ENCODE results near the gene FAM3B.

Gene FAM3B

DNA sequence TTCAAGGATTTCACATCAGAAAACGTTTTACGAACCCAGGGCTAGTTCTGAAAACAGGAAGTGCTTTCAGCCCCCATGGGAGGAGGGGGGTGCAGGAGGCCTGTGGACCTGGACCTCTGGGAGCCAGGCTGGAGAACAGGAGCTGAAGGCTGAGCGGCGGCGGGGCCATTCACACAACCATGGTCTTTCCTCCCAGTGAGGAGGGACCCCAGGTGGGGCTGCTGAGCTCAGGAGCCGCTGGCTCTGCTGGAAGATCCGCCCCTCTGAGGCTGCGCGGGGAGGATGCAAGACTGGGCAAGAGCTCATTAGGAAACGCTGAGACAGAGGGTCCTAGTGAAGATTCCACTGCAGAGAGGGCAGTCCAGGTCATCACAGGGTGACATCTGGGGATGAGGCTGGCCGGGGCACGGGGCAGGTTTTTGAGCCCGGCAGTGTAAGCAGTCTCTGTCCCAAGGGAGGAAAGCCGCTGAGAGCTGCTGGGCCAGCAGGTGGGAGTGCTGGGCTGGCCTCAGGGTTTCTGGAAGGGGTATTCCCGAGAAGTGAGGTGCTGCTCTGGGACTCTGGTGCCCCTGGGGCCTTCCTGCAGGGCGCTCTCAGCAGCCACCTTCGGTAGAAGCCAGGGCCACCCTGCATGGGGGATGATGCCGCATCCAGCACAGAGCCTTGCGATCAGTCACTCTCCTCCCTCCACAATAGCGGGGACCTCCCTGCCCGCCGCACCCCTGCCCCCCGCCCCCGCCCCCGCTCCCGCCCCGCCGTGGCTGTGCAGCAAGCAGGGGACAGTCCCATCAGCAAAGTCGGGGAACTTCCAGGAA is 52.7 kb downstream of the FAM3B start:
- no peak for DNase-seq (ENCODE audit: low spot score)

DNA sequence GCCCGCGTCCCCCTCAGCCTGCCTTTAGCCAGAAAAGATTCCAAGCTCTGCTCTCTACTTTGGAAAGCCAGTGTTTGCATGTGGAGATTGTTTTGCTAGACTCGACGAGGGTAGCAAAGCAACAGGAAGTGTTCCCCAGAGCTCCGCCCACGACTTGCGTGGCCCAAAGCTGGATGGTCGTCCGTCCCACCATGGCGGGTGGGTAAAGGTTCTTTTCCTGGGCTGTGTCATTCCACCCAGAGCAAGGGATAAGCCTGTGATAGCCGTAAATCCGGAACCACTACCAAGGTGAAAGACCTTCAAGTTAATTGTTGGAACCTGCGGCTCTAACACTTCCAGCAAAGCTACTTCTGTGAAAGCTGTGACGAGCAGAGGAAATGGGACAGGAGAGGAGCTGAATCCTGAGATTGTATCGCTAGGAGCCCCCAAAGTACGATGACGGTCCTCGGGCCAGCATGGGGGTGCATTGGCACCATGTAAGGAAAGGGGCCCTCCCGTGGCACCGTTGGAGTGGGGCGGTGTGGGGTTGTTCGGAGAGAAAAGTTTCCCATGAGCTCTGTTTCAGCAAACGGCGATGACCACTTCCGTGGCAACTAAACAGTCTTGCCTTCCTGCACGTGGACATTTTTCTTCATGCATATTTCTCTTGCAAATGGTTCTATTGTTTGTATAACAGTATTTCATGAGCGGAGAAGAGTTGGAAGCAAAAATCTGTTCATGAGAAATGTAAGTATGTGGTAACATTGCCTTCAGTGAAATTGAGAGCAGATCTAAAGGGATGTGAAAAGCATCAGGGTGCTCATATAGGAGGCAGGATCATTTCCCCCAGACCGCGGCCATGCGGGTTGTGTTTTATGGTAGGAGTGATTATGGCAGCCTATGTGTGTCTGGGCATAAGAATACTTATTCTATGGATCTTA is 53.6 kb downstream of the FAM3B start:
- no peak for DNase-seq (ENCODE audit: low spot score)

DNA sequence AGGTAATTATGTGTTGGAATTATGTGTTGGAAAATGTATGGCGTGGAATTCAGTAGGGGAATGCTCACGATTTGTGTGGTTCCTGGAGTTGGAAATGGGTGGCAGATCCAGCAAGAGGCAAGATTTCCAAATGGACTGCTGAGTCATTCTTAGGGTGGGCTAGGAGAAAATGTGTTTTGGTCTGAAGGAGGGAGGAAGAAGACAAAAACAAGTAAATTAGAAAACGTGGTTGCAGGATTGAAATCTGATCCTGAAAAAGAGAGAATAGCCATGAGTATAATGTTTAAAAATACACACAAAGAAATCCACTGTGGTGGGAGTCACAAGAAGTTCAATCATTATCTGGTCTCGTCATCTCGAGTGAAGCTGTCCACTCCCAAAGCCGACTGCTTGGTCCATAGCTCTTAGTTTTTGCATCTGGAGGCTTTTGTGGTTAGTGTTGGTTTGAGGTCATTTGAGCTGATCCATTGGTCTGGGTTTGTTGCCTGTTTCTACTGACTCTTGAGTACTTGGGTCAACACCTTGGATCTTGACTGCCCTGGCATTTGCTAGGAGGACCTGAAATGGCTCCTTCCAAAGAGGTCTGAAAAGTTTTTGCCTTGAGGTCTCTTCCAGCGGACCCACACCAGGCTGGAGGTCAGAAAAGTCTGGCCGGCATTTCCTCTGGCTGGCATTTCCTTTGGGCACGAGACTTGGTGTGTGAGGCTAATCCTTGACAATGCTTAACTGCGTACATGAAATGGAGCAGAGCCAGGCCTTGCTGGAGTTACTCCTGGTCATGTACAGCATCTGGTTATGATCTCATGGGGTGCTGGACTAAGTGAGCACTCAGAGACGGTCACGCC is 54.5 kb downstream of the FAM3B start:
- DNase-seq (ENCODE audit: low spot score): no peak

GRCh38 chr21:41371685-41372030 is 55.1 kb downstream of the FAM3B start:
- no peak for DNase-seq (ENCODE audit: low spot score)

DNA sequence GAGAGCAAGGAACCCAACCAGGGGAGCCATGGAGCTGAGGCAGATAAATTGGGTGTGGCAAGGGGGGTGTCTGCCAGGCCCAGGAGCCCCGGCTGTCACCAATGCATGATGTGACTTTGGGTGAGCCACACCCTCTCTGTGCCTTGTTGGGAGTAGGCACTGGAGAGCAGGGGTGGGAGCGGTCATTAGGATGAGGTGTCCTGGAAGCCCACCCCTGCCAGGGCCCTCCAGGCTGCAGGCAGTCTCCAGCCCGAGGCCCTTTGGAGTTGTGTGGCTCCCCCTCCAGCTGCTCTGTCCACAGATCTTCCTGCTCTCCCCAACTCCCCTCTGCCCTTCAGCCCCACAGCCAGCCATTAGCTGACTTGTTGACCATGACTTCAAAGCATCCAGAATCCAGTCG is 56.7 kb downstream of the FAM3B start:
- no peak for DNase-seq (ENCODE audit: low spot score)

- DNase-seq (ENCODE audit: low spot score): no peak
These were observed 57.2 kb downstream of the FAM3B start for GRCh38 chr21:41373763-41374162.

DNA sequence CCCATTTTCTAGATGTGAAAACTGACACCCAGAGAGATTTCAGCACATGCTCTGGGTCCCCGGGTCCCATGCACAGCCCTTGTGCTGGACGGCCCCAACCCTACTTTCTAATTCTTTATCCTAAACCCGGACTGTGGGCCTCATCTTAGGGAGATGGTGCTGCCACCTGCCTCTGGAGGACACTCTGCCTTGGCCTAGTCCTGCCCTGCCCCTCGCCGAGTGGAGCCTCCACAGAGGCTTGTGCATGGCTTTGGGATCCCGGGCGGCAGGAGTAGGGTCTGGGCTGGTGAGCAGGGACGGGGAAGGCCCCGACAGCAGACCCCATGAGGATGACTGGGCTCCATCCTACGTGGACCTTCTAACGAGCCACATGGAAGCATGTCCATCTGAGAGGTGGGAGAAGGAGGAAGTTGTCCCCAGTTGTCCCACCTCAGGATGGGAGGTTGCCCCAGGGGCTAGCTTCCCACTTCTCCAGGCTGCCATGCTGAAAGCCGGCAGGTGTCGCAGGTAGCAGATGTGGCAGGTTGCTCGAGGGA is 57.6 kb downstream of the FAM3B start:
- DNase-seq (ENCODE audit: low spot score): no peak

GRCh38 chr21:41374867-41375533 is 58.4 kb downstream of the FAM3B start:
- DNase-seq (ENCODE audit: low spot score): no peak

GRCh38 chr21:41375875-41376274 is 59.3 kb downstream of the FAM3B start:
- DNase-seq (ENCODE audit: low spot score): no peak

DNA sequence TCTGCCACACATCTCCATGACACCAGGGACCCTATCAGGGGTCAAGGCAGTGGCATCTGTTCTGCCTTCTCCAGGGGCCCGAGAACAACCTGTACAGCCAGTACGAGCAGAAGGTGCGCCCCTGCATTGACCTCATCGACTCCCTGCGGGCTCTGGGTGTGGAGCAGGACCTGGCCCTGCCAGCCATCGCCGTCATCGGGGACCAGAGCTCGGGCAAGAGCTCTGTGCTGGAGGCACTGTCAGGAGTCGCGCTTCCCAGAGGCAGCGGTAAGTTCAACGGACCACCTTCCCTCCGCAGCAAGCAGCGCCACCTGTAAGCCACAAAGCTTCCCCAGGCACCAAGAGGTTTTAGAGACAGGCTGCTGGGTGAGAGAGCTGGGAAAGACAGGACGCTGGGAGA is 61.1 kb downstream of the FAM3B start:
- DNase-seq (ENCODE audit: low spot score): no peak

DNA sequence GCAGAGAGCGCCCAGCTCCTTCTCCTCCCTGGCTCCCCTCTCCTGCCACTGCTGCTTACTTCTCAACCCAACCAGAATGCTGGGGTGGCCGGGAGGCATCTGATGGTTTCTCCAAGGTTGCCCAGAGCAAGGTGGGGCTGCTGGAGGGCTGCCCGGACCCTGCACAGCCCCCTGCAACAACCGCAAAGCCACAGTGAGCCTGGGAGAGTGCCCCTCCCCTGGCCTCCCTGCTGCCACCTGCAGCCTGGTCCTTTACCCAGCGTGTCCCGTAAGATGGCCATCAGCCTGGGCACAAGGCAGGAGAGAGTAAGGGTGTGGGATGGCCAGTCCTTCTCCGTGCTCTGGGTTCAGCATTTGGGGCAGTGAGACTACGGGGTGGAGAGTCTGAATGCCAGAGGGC is 62.2 kb downstream of the FAM3B start:
- DNase-seq (ENCODE audit: low spot score): no peak

DNA sequence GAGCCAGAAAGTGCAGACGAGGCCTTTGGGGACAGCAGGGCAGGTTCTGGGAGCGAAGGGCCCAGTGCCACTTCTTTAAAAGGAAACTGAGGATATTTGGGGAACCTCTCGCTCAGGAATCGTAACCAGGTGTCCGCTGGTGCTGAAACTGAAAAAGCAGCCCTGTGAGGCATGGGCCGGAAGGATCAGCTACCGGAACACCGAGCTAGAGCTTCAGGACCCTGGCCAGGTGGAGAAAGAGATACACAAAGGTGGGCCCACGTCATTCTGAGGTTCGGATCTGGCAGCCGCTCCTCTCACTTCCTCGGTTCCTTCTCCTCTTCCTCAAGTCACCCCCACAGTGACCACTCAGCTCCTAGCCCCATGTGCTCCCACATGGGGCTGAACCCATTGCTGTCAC is 63.3 kb downstream of the FAM3B start:
- no peak for DNase-seq (ENCODE audit: low spot score)

DNA sequence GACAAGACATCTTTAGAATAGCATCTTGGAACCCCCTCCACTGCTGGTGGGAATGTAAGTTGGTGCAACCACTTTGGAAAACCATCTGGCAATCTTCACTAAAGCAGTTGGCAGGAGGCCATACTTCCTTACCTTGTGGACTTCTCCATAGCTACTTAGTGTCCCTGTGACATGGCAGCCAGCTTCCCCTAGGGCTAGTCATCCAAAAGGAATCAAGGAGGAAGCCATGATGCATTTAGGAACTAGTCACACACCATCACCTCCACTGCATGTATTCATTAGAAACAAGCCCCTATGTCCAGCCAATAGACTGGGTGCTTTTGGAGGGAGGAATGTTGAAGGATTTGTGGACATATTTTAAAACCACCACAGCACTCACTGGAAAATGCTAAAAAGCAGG is 65.1 kb downstream of the FAM3B start:
- no peak for DNase-seq (ENCODE audit: low spot score)

- no peak for DNase-seq (ENCODE audit: low spot score)
These were observed 70.6 kb downstream of the FAM3B start for GRCh38 chr21:41387042-41387819.

DNA sequence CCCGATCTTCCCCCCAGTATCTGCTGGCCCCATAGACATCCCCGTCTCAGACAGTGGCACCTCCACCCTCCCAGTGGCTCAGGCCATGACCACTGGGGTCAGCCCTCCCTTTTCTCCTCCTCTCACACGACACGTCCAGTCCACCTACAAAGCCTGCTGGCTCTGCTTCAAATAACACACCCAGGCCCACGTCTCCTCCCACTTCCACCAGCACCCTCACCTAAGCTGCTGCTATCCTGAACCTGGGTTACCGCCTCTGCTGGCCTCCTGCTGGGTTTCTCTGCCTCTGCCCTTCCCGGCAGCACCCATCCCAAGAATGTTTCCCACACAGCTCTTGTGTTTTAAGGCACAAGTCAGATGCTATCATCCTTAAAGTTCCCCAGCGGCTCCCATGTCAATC is 71.2 kb downstream of the FAM3B start:
- DNase-seq (ENCODE audit: low spot score): no peak

- DNase-seq (ENCODE audit: low spot score): no peak
These were observed 71.7 kb downstream of the FAM3B start for GRCh38 chr21:41388259-41388658.

DNA sequence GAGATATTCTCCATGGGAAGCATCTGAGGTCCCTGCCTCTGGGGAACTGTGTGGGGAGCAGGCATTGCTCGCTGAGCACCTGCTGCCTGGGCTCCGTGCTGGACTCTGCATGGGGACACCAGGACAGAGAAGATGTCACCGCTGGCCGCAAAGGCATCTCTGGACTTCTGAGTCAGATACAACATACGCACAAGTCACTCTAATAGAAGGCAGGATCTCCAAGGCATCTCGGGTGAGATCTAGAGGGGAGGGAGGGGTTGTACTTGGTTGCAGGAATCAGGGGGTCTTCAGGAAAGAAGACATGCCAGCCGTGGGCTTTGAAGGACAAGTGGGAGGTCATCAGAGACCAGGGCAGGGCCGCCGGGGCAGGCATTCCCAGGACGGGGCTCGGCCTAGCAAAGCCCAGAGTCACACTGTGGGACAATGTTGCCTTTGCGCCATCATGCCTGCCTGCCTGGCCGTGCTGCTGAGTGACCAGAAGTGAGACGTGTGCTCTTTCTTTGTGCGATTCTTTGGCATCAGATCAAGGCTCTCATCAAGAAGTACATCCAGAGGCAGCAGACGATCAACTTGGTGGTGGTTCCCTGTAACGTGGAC is 73.5 kb downstream of the FAM3B start:
- DNase-seq (ENCODE audit: low spot score): no peak

DNA sequence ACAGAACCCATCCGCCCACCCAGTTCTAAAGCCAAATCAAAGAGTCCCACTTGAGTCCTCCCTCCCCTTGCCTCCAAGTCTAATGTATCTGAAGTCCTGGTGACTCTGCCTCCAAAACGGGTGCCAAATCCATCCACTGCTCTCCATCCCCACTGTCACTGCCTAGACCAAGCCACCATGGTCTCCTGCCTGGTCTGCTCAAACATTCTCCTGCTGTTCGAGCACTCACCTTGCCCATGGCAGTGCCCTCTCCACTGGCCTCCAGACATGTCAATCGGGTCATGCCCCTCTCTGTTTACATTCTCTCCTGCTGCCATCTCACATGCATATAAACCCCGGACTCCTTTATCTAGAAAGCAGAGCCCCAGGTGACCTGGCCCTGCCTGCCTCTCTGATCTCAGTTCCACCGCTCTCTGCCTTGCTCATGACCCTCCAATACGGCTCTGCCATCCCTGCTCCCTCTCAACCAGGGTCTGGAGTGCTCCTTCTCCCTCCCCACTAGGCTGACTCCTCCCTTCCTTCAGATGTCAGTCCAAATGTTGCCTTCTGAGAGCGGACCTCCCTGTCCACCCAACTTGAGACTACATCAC is 77.4 kb downstream of the FAM3B start:
- no peak for DNase-seq (ENCODE audit: low spot score)

- DNase-seq (ENCODE audit: low spot score): peak; percentile 11
These were observed 80.0 kb downstream of the FAM3B start for GRCh38 chr21:41396558-41397075.

DNA sequence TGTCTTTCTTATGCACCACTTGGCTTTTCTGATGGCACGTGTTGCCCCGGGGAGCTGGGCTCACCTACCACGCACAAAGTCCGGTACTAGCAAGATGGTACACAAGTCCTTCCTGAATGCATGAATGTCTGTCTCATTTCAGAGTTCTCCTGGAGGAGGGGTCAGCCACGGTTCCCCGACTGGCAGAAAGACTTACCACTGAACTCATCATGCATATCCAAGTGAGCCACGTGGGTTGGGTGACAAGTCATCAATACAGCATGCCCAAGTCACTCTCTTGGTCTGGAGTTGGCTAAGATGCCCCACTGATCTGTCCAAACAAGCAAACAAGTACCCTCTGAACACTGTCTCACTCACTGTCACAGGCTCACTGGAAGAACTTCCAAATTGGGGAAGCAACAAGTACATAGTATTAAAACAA is 80.9 kb downstream of the FAM3B start:
- no peak for DNase-seq (ENCODE audit: low spot score)
